CD14-positive monocyte (primary cell): ENCODE measurements around the gene MED27. TPM values are rescaled to one million over a fixed set of nuclear protein-coding genes. Genes with fewer than 3 reads are reported as not detected.

Source experiments
- DNase-seq, 3 donors: peaks; one replicate each; pipeline ENCODE4 v3.0.0-alpha.2; 2011 to 2022
- H2AFZ ChIP-seq: 2 replicates; pipeline ENCODE4 v1.6.0; 2012; ENCODE audit warnings: mild to moderate bottlenecking, low read depth, low read length, inconsistent platforms; ENCODE audit not compliant: insufficient read depth, poor library complexity, severe bottlenecking
- H3K27ac ChIP-seq, 2 donors: 1 replicate in 1 of 2; 2 replicates in 1 of 2; pipeline ENCODE4 v1.5.1; 2012 to 2013; ENCODE audit warnings: low read length in 2 of 2, control low read depth in 1 of 2, inconsistent platforms in 1 of 2, low read depth in 1 of 2, mild to moderate bottlenecking in 1 of 2
- H3K27me3 ChIP-seq, 2 donors: one replicate each; pipeline versions ENCODE4 v1.6.0 to v1.6.1; 2011 to 2013; ENCODE audit warnings: low read length in 2 of 2; ENCODE audit not compliant: control insufficient read depth in 2 of 2, insufficient read depth in 2 of 2
- H3K36me3 ChIP-seq, 2 donors: replicated peaks in 1 of 2; 1 replicate in 1 of 2; 2 replicates in 1 of 2; pipeline versions ENCODE4 v1.5.1 to v1.6.1; 2012 to 2013; ENCODE audit warnings: low read length in 2 of 2, control low read depth in 1 of 2, inconsistent platforms in 1 of 2, mild to moderate bottlenecking in 1 of 2; ENCODE audit not compliant: insufficient read depth in 2 of 2, control insufficient read depth in 1 of 2
- H3K4me1 ChIP-seq, 2 donors: 1 replicate in 1 of 2; 2 replicates in 1 of 2; pipeline versions ENCODE4 v1.5.1 to v1.6.1; 2012 to 2013; ENCODE audit warnings: low read length in 2 of 2, control low read depth in 1 of 2, inconsistent platforms in 1 of 2, mild to moderate bottlenecking in 1 of 2, moderate library complexity in 1 of 2; ENCODE audit not compliant: insufficient read depth in 2 of 2, control insufficient read depth in 1 of 2
- H3K4me2 ChIP-seq: replicated peaks from 2 replicates; pipeline ENCODE3; 2012; ENCODE audit warnings: low read length, moderate library complexity, mild to moderate bottlenecking; ENCODE audit not compliant: poor library complexity, severe bottlenecking; ENCODE audit errors: extremely low read depth
- H3K4me3 ChIP-seq, 3 experiments: fragments of 200-600 bp in 1 of 3; sonication (generic) in 1 of 3; replicated peaks in 1 of 3; 1 replicate in 2 of 3; 2 replicates in 1 of 3; pipeline ENCODE4 v1.5.1; 2011 to 2013; ENCODE audit warnings: low read length in 3 of 3, mild to moderate bottlenecking in 3 of 3, control low read depth in 2 of 3, low read depth in 2 of 3, inconsistent platforms in 1 of 3, moderate library complexity in 1 of 3
- H3K79me2 ChIP-seq: 2 replicates; pipeline ENCODE4 v1.6.0; 2012; ENCODE audit warnings: mild to moderate bottlenecking, control low read depth, inconsistent platforms, low read length, moderate library complexity; ENCODE audit not compliant: insufficient read depth
- H3K9ac ChIP-seq: 2 replicates; pipeline ENCODE4 v1.6.0; 2017; ENCODE audit warnings: low read length, mild to moderate bottlenecking; ENCODE audit not compliant: insufficient read depth, poor library complexity, severe bottlenecking
- H3K9me3 ChIP-seq, 2 donors: replicated peaks in 1 of 2; 1 replicate in 1 of 2; 2 replicates in 1 of 2; pipeline versions ENCODE4 v1.5.1 to v1.6.1; 2012 to 2013; ENCODE audit warnings: low read length in 2 of 2, control low read depth in 1 of 2; ENCODE audit not compliant: control insufficient read depth in 1 of 2, insufficient read depth in 1 of 2
- H4K20me1 ChIP-seq: 2 replicates; pipeline ENCODE4 v1.6.0; 2012; ENCODE audit warnings: mild to moderate bottlenecking, low read length, control low read depth, moderate library complexity; ENCODE audit not compliant: insufficient read depth
- H3K27ac Mint-ChIP-seq, 7 donors: one replicate each; pipeline ENCODE4 v1.8.0; 2020; ENCODE audit warnings: mild to moderate bottlenecking in 7 of 7, mixed read lengths in 7 of 7, moderate library complexity in 6 of 7, inconsistent platforms in 2 of 7
- H3K27me3 Mint-ChIP-seq, 3 donors: one replicate each; pipeline ENCODE4 v1.8.0; 2021 to 2022; ENCODE audit warnings: low read depth in 3 of 3, mild to moderate bottlenecking in 3 of 3, mixed read lengths in 3 of 3, moderate library complexity in 3 of 3, inconsistent platforms in 1 of 3
- H3K36me3 Mint-ChIP-seq, 2 donors: one replicate each; pipeline ENCODE4 v1.8.0; 2020; ENCODE audit warnings: mixed read lengths in 2 of 2, inconsistent platforms in 1 of 2, mild to moderate bottlenecking in 1 of 2
- H3K4me1 Mint-ChIP-seq: one replicate; pipeline ENCODE4 v1.8.0; 2020; ENCODE audit warnings: mild to moderate bottlenecking, mixed read lengths
- H3K4me3 Mint-ChIP-seq, 2 donors: one replicate each; pipeline ENCODE4 v1.8.0; 2020; ENCODE audit warnings: mild to moderate bottlenecking in 2 of 2, mixed read lengths in 2 of 2, moderate library complexity in 1 of 2
- H3K9me3 Mint-ChIP-seq, 7 donors: one replicate each; pipeline ENCODE4 v1.8.0; 2020 to 2022; ENCODE audit warnings: mixed read lengths in 7 of 7, mild to moderate bottlenecking in 6 of 7, moderate library complexity in 6 of 7, inconsistent platforms in 2 of 7
- CTCF ChIP-seq: fragments of 200-600 bp; IDR thresholded peaks from one replicate; pipeline ENCODE4 v1.8.0; 2022; ENCODE audit warnings: antibody characterized with exemption, mild to moderate bottlenecking
- WGBS: methylation state at CpG from one replicate; pipeline ENCODE4 v1.1.5; 2013; ENCODE audit warnings: missing lambda C conversion rate; ENCODE audit not compliant: insufficient coverage; 5-methylcytosine and 5-hydroxymethylcytosine counted together
- intact Hi-C, 2 donors: fragments of 100-400 bp; cut with micrococcal nuclease; formaldehyde crosslinking; loops; one replicate each; pipeline versions ENCODE4 v1.15.0 to v1.15.1; 2023
- polyA plus RNA-seq, 3 donors: library from polyadenylated mRNA; depleted of rRNA in 1 of 3; unstranded in 2 of 3; stranded (reverse) in 1 of 3; fragments of 300-500 nt in 2 of 3; fragments of >200 nt in 1 of 3; fragmentation: Illumina TruSeq in 2 of 3; gene quantifications; 1 replicate in 2 of 3; 2 replicates in 1 of 3; pipeline ENCODE4 v1.2.3, GENCODE V29; 2012 to 2021

Gene MED27
- polyA plus RNA-seq, 3 donors: 14.0 to 26.9 (median 25.8) TPM

- Histone ChIP-seq H3K36me3 (no peaks in the 10 kb centered on the region), H3K27ac (no peak overlapping the region), H2AFZ (no peak overlapping the region), H3K9me3 (no peaks in the 10 kb centered on the region), H3K79me2 (no peaks in the 10 kb centered on the region), H3K9ac (no peak overlapping the region), H3K4me3 (no peak overlapping the region), H3K4me2 (no peak overlapping the region), H3K27me3 (no peaks in the 10 kb centered on the region), H4K20me1 (peaks cover 64% of the 10 kb centered on the region), H3K4me1 (no peaks in the 10 kb centered on the region)
- Mint-ChIP-seq H3K4me3 (no peak overlapping the region), H3K4me1 (peaks cover 2% of the 10 kb centered on the region), H3K27me3 (no peaks in the 10 kb centered on the region), H3K36me3 (peaks cover 3 to 5% of the 10 kb centered on the region in 2 donors), H3K9me3 (peaks cover 0 to 3% (median 0%) of the 10 kb centered on the region in 7 donors), H3K27ac (peak overlapping the region in 1 of 7 donors; percentile 31)
- intact Hi-C loops: no loop called here
- no peak for TF ChIP-seq CTCF
- no peak for DNase-seq
- 93% methylated on average over 4 of the region's 7 CpGs for WGBS
These were observed 51.7 kb downstream of the MED27 start for GRCh38 chr9:132027752-132028663.

GRCh38 chr9:132026932-132027585 lies 52.6 kb downstream of the MED27 start:
- Mint-ChIP-seq H3K4me1 (peaks cover 2% of the 10 kb centered on the region), H3K27me3 (no peaks in the 10 kb centered on the region), H3K4me3 (no peak overlapping the region), H3K9me3 (peaks cover 0 to 3% (median 0%) of the 10 kb centered on the region in 7 donors), H3K27ac (no peak overlapping the region), H3K36me3 (peaks cover 3 to 8% of the 10 kb centered on the region in 2 donors)
- Histone ChIP-seq H2AFZ (no peak overlapping the region), H3K36me3 (no peaks in the 10 kb centered on the region), H4K20me1 (peaks cover 67% of the 10 kb centered on the region), H3K79me2 (no peaks in the 10 kb centered on the region), H3K4me2 (no peak overlapping the region), H3K4me3 (no peak overlapping the region), H3K4me1 (no peaks in the 10 kb centered on the region), H3K9ac (no peak overlapping the region), H3K27me3 (no peaks in the 10 kb centered on the region), H3K27ac (no peak overlapping the region), H3K9me3 (no peaks in the 10 kb centered on the region)
- 99% methylated on average over 9 of the region's 12 CpGs for WGBS
- intact Hi-C loops: no loop called here
- TF ChIP-seq CTCF: no peak
- DNase-seq: no peak
